DOHH2 (cell line): ENCODE results near the gene PCDH17.

Experiments used
- H3F3A ChIP-seq: fragments of 200-600 bp; sonication (generic), shearing (Covaris generic); 2 replicates; pipeline ENCODE4 v1.6.0; 2016; ENCODE audit warnings: antibody characterized with exemption, mild to moderate bottlenecking; ENCODE audit not compliant: control insufficient read depth, insufficient read depth
- H3K27ac ChIP-seq: fragments of 200-600 bp; sonication (generic); 2 replicates; pipeline ENCODE4 v1.5.1; 2014; ENCODE audit warnings: low read depth, mild to moderate bottlenecking, low read length, moderate library complexity
- H3K27me3 ChIP-seq: fragments of 200-600 bp; sonication (generic); 2 replicates; pipeline ENCODE4 v1.6.1; 2014; ENCODE audit warnings: mild to moderate bottlenecking, low read length, mixed read lengths; ENCODE audit not compliant: control insufficient read depth
- H3K36me3 ChIP-seq: fragments of 200-600 bp; sonication (generic); 2 replicates; pipeline ENCODE4 v1.6.1; 2014; ENCODE audit warnings: mild to moderate bottlenecking, low read length, moderate library complexity, mixed read lengths; ENCODE audit not compliant: control insufficient read depth
- H3K4me1 ChIP-seq: fragments of 200-600 bp; sonication (generic); 2 replicates; pipeline ENCODE4 v1.6.1; 2014; ENCODE audit warnings: mild to moderate bottlenecking, low read length, mixed read lengths; ENCODE audit not compliant: control insufficient read depth
- H3K4me2 ChIP-seq: fragments of 200-600 bp; sonication (generic); 2 replicates; pipeline ENCODE4 v1.6.0; 2014; ENCODE audit warnings: mild to moderate bottlenecking, low read length, moderate library complexity
- H3K4me3 ChIP-seq: fragments of 200-600 bp; sonication (generic); 2 replicates; pipeline ENCODE4 v1.5.1; 2014; ENCODE audit warnings: mild to moderate bottlenecking, low read length, mixed read lengths
- H3K79me2 ChIP-seq: fragments of 200-600 bp; sonication (generic); 2 replicates; pipeline ENCODE4 v1.6.1; 2014; ENCODE audit warnings: mild to moderate bottlenecking, low read length, mixed read lengths; ENCODE audit not compliant: control insufficient read depth
- H3K9me2 ChIP-seq: fragments of 200-600 bp; sonication (generic); replicated peaks from 2 replicates; pipeline ENCODE4 v1.6.1; 2014; ENCODE audit warnings: mild to moderate bottlenecking, low read length, mixed read lengths; ENCODE audit not compliant: control insufficient read depth
- H3K9me3 ChIP-seq: fragments of 200-600 bp; sonication (generic); 2 replicates; pipeline ENCODE4 v1.6.1; 2014; ENCODE audit warnings: antibody characterized with exemption, low read length, mixed read lengths; ENCODE audit not compliant: control insufficient read depth, insufficient read depth
- H4K20me1 ChIP-seq: fragments of 200-600 bp; sonication (generic); 2 replicates; pipeline ENCODE4 v1.6.0; 2014; ENCODE audit warnings: low read depth, mild to moderate bottlenecking, antibody characterized with exemption, low read length, moderate library complexity; ENCODE audit not compliant: control insufficient read depth, insufficient read depth
- EZH2phosphoT487 ChIP-seq: fragments of 200-600 bp; sonication (generic); IDR thresholded peaks from 2 replicates; pipeline ENCODE4 v1.6.1; 2017; ENCODE audit warnings: borderline replicate concordance, mild to moderate bottlenecking, antibody characterized with exemption, low read length, moderate library complexity, mixed read lengths
- TF ChIP-seq, protein P1 (sequence below): fragments of 200-600 bp; sonication (generic); IDR thresholded peaks from one replicate; pipeline ENCODE4 v1.5.1; 2014; ENCODE audit warnings: antibody characterized with exemption, mild to moderate bottlenecking, low read depth, low read length; ENCODE audit not compliant: poor library complexity, severe bottlenecking

The PCDH17 gene, protein sequence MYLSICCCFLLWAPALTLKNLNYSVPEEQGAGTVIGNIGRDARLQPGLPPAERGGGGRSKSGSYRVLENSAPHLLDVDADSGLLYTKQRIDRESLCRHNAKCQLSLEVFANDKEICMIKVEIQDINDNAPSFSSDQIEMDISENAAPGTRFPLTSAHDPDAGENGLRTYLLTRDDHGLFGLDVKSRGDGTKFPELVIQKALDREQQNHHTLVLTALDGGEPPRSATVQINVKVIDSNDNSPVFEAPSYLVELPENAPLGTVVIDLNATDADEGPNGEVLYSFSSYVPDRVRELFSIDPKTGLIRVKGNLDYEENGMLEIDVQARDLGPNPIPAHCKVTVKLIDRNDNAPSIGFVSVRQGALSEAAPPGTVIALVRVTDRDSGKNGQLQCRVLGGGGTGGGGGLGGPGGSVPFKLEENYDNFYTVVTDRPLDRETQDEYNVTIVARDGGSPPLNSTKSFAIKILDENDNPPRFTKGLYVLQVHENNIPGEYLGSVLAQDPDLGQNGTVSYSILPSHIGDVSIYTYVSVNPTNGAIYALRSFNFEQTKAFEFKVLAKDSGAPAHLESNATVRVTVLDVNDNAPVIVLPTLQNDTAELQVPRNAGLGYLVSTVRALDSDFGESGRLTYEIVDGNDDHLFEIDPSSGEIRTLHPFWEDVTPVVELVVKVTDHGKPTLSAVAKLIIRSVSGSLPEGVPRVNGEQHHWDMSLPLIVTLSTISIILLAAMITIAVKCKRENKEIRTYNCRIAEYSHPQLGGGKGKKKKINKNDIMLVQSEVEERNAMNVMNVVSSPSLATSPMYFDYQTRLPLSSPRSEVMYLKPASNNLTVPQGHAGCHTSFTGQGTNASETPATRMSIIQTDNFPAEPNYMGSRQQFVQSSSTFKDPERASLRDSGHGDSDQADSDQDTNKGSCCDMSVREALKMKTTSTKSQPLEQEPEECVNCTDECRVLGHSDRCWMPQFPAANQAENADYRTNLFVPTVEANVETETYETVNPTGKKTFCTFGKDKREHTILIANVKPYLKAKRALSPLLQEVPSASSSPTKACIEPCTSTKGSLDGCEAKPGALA (N-terminal part only)

DNA sequence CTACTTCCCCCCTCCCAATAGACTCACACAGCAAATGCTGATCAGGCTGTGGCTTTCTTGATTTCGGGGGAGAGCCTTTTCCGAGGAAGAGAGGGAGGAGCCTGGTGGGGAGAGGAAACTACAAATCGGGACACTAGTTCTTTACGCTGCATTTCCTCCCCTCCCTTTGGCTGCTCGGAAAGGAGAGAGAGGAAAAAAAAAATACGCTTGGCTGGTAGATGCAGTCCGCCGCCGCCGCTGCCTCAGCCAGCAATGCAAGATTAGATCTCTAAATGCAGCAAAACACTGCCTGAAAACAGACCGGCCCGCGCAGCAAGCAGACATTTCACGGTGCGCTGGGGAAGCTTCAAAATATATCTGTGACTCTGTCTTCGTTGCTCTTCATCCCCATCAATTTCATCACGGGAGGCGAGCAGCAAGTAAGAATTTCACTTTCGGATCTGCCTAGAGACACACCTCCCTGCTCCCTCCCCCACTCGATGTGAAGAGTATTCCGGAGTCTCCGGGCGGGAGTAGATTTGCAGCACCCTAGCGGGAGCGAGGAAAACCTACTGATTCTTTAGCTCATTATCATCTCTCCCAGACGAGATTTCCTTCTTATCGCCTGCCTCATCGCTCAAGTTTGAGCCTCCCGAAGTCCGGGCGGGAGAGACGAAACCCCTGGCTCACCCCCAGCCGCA is at the start of gene PCDH17:
Gene PCDH17 (plus strand): TSS at position 149 of the 680 bp plus-strand sequence. CDS start 803 bp downstream, outside the sequence.
- Histone ChIP-seq H3K4me2 (no peak within 1 kb of the TSS), H3F3A (no peaks in the 10 kb centered on the region), H3K27ac (no peak within 1 kb of the TSS), H4K20me1 (no peaks in the 10 kb centered on the region), H3K9me3 (peaks cover 16% of the 10 kb centered on the region; the same call in 1 of the 2 replicates), H3K36me3 (no peaks in the 10 kb centered on the region), H3K27me3 (no peaks in the 10 kb centered on the region), H3K4me1 (no peaks in the 10 kb centered on the region), H3K79me2 (no peaks in the 10 kb centered on the region), H3K4me3 (no peak within 1 kb of the TSS), H3K9me2 (no peaks in the 10 kb centered on the region)
- TF ChIP-seq, protein P1, sequence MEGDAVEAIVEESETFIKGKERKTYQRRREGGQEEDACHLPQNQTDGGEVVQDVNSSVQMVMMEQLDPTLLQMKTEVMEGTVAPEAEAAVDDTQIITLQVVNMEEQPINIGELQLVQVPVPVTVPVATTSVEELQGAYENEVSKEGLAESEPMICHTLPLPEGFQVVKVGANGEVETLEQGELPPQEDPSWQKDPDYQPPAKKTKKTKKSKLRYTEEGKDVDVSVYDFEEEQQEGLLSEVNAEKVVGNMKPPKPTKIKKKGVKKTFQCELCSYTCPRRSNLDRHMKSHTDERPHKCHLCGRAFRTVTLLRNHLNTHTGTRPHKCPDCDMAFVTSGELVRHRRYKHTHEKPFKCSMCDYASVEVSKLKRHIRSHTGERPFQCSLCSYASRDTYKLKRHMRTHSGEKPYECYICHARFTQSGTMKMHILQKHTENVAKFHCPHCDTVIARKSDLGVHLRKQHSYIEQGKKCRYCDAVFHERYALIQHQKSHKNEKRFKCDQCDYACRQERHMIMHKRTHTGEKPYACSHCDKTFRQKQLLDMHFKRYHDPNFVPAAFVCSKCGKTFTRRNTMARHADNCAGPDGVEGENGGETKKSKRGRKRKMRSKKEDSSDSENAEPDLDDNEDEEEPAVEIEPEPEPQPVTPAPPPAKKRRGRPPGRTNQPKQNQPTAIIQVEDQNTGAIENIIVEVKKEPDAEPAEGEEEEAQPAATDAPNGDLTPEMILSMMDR = no peak
- no peak for TF ChIP-seq EZH2phosphoT487

DNA sequence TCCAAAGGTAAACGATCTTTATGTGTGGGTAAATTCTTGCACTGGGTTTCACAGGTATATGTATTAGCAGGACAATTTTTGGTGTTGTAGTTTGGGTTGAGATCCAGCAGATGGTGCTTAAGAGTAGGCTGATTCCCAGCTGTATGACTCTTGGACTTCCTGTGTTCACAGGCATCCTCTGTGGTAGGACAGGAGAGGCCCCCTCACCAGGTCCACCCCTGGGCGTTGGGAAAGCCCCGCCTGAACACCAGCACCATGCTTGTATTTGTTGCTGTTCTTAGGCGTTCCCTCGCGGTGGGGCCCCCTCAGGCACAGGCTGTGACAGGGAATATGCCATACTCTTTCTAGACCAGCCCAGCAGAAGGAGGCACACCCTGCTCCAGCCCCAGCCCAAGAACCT is 49.5 kb upstream of the PCDH17 start:
- Histone ChIP-seq H3K9me2 (no peaks in the 10 kb centered on the region), H3K36me3 (no peaks in the 10 kb centered on the region), H4K20me1 (no peaks in the 10 kb centered on the region), H3K4me1 (no peaks in the 10 kb centered on the region), H3K4me2 (no peak overlapping the region), H3K9me3 (no peaks in the 10 kb centered on the region; the same call in 1 of the 2 replicates), H3K27me3 (no peaks in the 10 kb centered on the region), H3F3A (no peaks in the 10 kb centered on the region), H3K79me2 (no peaks in the 10 kb centered on the region), H3K4me3 (no peak overlapping the region), H3K27ac (no peak overlapping the region)
- TF ChIP-seq EZH2phosphoT487 = no peak
- TF ChIP-seq, protein P1 = no peak

DNA sequence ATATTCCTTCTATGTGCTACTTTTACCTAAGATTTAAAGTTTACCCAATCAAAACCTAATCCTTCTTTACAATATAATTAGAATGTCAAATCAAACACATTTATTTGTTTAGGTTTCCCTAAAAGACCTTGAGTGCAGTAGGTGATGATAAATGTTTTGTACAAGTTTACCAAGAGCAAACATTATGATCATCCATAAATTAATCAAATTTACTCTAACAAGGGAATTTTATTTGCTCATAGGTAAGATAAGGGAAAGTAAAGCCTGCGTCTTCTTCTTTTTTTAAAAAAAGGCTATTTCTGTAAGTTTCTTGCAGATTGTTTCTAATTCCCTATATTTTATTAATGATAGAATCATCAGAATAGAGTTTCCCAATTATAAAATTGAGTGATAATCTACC is 48.0 kb upstream of the PCDH17 start:
- H3K36me3 ChIP-seq = no peaks in the 10 kb centered on the region
- no peak overlapping the region for H3K4me3 ChIP-seq
- H4K20me1 ChIP-seq = no peaks in the 10 kb centered on the region
- no peaks in the 10 kb centered on the region for H3K79me2 ChIP-seq
- H3K9me2 ChIP-seq = no peaks in the 10 kb centered on the region
- H3K4me1 ChIP-seq = no peaks in the 10 kb centered on the region
- TF ChIP-seq, protein P1 = no peak
- no peak for TF ChIP-seq EZH2phosphoT487
- H3K27me3 ChIP-seq = no peaks in the 10 kb centered on the region
- no peaks in the 10 kb centered on the region for H3F3A ChIP-seq
- H3K9me3 ChIP-seq = no peaks in the 10 kb centered on the region; the same call in 1 of the 2 replicates
- H3K4me2 ChIP-seq = no peak overlapping the region
- no peak overlapping the region for H3K27ac ChIP-seq
